Measurements from ENCODE around the gene ZNF785.
"Not testable (repeated sequence)": the region's sequence is repeated elsewhere in the genome, so short reads cannot be mapped to it uniquely, and the experiment has no call there.

The ZNF785 gene

GRCh38 chr16:30602616-30603277, 17.2 kb upstream of the ZNF785 start:
- H3K4me3 ChIP-seq (ENCODE audit: low read depth, low read length) = no peak overlapping the region

GRCh38 chr16:30601966-30602365, 16.5 kb upstream of the ZNF785 start:
- H3K4me3 ChIP-seq (ENCODE audit: low read depth, low read length) = no peak overlapping the region

GRCh38 chr16:30600929-30601328, 15.4 kb upstream of the ZNF785 start:
- H3K4me3 ChIP-seq (ENCODE audit: low read depth, low read length) = no peak overlapping the region

- no peak overlapping the region for H3K4me3 ChIP-seq (ENCODE audit: low read depth, low read length)
Measured at GRCh38 chr16:30600215-30600614, 14.7 kb upstream of the ZNF785 start.

GRCh38 chr16:30592871-30593270, 7.4 kb upstream of the ZNF785 start:
- no peak overlapping the region for H3K4me3 ChIP-seq (ENCODE audit: low read depth, low read length)

GRCh38 chr16:30590869-30591268, 5.4 kb upstream of the ZNF785 start:
- not testable (repeated sequence) for H3K4me3 ChIP-seq (ENCODE audit: low read depth, low read length)

- H3K4me3 ChIP-seq (ENCODE audit: low read depth, low read length) = not testable (repeated sequence)
Measured at GRCh38 chr16:30589582-30589981, 4.1 kb upstream of the ZNF785 start.

GRCh38 chr16:30588651-30589050, 3.2 kb upstream of the ZNF785 start:
- H3K4me3 ChIP-seq (ENCODE audit: low read depth, low read length) = no peak overlapping the region

GRCh38 chr16:30585022-30585399, 486 bp downstream of the ZNF785 start:
- peak overlapping the region; percentile 74 for H3K4me3 ChIP-seq (ENCODE audit: low read depth, low read length)

- H3K4me3 ChIP-seq (ENCODE audit: low read depth, low read length) = no peak overlapping the region
Measured at GRCh38 chr16:30582611-30583340, 2.7 kb downstream of the ZNF785 start.

- no peak overlapping the region for H3K4me3 ChIP-seq (ENCODE audit: low read depth, low read length)
Measured at GRCh38 chr16:30581457-30581856, 4.0 kb downstream of the ZNF785 start.

- no peak overlapping the region for H3K4me3 ChIP-seq (ENCODE audit: low read depth, low read length)
Measured at GRCh38 chr16:30574678-30575077, 10.8 kb downstream of the ZNF785 start.

- peak within 1 kb of the TSS; percentile 71 for H3K4me3 ChIP-seq (ENCODE audit: low read depth, low read length)
Measured at GRCh38 chr16:30571445-30572322, 13.8 kb downstream of the ZNF785 start, which contains the start of gene ZNF688. ZNF688 (minus strand) TSS chr16:30571714; CDS start chr16:30571629, 85 bp downstream.

GRCh38 chr16:30570636-30571444, 14.7 kb downstream of the ZNF785 start:
- peak overlapping the region; percentile 71 for H3K4me3 ChIP-seq (ENCODE audit: low read depth, low read length)

GRCh38 chr16:30569746-30570635, 15.5 kb downstream of the ZNF785 start:
- no peak overlapping the region for H3K4me3 ChIP-seq (ENCODE audit: low read depth, low read length)

- H3K4me3 ChIP-seq (ENCODE audit: low read depth, low read length) = no peak overlapping the region
Measured at GRCh38 chr16:30569281-30569680, 16.2 kb downstream of the ZNF785 start.

- H3K4me3 ChIP-seq (ENCODE audit: low read depth, low read length) = no peak overlapping the region
Measured at GRCh38 chr16:30567991-30568638, 17.4 kb downstream of the ZNF785 start.

GRCh38 chr16:30567160-30567990, 18.1 kb downstream of the ZNF785 start:
- H3K4me3 ChIP-seq (ENCODE audit: low read depth, low read length) = no peak overlapping the region
